ENCODE data around the gene SLC6A15.

The SLC6A15 gene

GRCh38 chr12:84912198-84913128 is at the start of gene SLC6A15:
SLC6A15 (minus strand) TSS chr12:84912799; CDS start chr12:84892120, 20,679 bp downstream.
- DNase-seq (ENCODE audit: low read depth in 2 of 3, low spot score in 2 of 3) = no peak

- no peak for DNase-seq (ENCODE audit: low read depth in 2 of 3, low spot score in 2 of 3)
These were observed 48.3 kb upstream of the SLC6A15 start for GRCh38 chr12:84960918-84961317.

- DNase-seq (ENCODE audit: low read depth in 2 of 3, low spot score in 2 of 3) = no peak
These were observed 42.7 kb upstream of the SLC6A15 start for GRCh38 chr12:84955298-84955697.

GRCh38 chr12:84954415-84954814 is 41.8 kb upstream of the SLC6A15 start:
- DNase-seq (ENCODE audit: low read depth in 2 of 3, low spot score in 2 of 3) = no peak

GRCh38 chr12:84950971-84951546 is 38.5 kb upstream of the SLC6A15 start:
- DNase-seq (ENCODE audit: low read depth in 2 of 3, low spot score in 2 of 3) = no peak

- no peak for DNase-seq (ENCODE audit: low read depth in 2 of 3, low spot score in 2 of 3)
These were observed 34.2 kb upstream of the SLC6A15 start for GRCh38 chr12:84946753-84947152.

- no peak for DNase-seq (ENCODE audit: low read depth in 2 of 3, low spot score in 2 of 3)
These were observed 24.8 kb upstream of the SLC6A15 start for GRCh38 chr12:84937415-84937814.

- no peak for DNase-seq (ENCODE audit: low read depth in 2 of 3, low spot score in 2 of 3)
These were observed 16.9 kb upstream of the SLC6A15 start for GRCh38 chr12:84929501-84929900.

- no peak for DNase-seq (ENCODE audit: low read depth in 2 of 3, low spot score in 2 of 3)
These were observed 12.4 kb upstream of the SLC6A15 start for GRCh38 chr12:84924981-84925380.

GRCh38 chr12:84922693-84923092 is 10.1 kb upstream of the SLC6A15 start:
- DNase-seq (ENCODE audit: low read depth in 2 of 3, low spot score in 2 of 3) = no peak

- no peak for DNase-seq (ENCODE audit: low read depth in 2 of 3, low spot score in 2 of 3)
These were observed 7.7 kb upstream of the SLC6A15 start for GRCh38 chr12:84920331-84920730.

- no peak for DNase-seq (ENCODE audit: low read depth in 2 of 3, low spot score in 2 of 3)
These were observed 6.7 kb upstream of the SLC6A15 start for GRCh38 chr12:84919271-84919670.

- no peak for DNase-seq (ENCODE audit: low read depth in 2 of 3, low spot score in 2 of 3)
These were observed 523 bp upstream of the SLC6A15 start for GRCh38 chr12:84913129-84913515.

- no peak for DNase-seq (ENCODE audit: low read depth in 2 of 3, low spot score in 2 of 3)
These were observed 1.1 kb downstream of the SLC6A15 start for GRCh38 chr12:84911271-84912197.

GRCh38 chr12:84910549-84911241 is 1.9 kb downstream of the SLC6A15 start:
- no peak for DNase-seq (ENCODE audit: low read depth in 2 of 3, low spot score in 2 of 3)

- no peak for DNase-seq (ENCODE audit: low read depth in 2 of 3, low spot score in 2 of 3)
These were observed 8.5 kb downstream of the SLC6A15 start for GRCh38 chr12:84904051-84904450.

GRCh38 chr12:84891106-84891838 is 21.3 kb downstream of the SLC6A15 start:
- no peak for DNase-seq (ENCODE audit: low read depth in 2 of 3, low spot score in 2 of 3)

- no peak for DNase-seq (ENCODE audit: low read depth in 2 of 3, low spot score in 2 of 3)
These were observed 22.8 kb downstream of the SLC6A15 start for GRCh38 chr12:84889818-84890217.

- DNase-seq (ENCODE audit: low read depth in 2 of 3, low spot score in 2 of 3) = no peak
These were observed 23.7 kb downstream of the SLC6A15 start for GRCh38 chr12:84888861-84889260.

GRCh38 chr12:84877340-84877739 is 35.3 kb downstream of the SLC6A15 start:
- DNase-seq (ENCODE audit: low read depth in 2 of 3, low spot score in 2 of 3) = no peak
